ENCODE measurements around the gene GPC6.

The GPC6 gene

GRCh38 chr13:93775507-93776108 lies 549.0 kb downstream of the GPC6 start:
- peak; percentile 51 for DNase-seq (ENCODE audit: low read depth)

DNA sequence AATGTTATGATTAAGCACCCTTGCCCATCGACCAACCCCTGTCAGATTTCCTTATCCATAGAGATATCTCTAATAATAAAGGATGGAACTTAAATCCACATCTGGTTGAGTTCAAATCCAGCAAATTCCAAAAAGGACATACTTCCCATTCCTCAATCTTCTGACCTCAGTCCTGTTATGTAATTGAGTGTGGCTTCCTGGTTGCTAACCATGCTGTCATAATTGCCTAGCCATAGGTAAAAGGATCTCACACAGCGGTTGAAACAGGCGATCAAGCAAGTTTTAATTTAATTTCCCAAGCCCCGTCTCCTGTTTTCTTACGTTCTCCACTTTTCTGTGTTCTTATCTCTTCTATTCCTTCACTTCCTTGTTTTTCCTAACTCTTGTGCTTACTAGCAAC lies 550.3 kb downstream of the GPC6 start:
- peak; percentile 54 for DNase-seq (ENCODE audit: low read depth)

- DNase-seq (ENCODE audit: low read depth), result no peak
These were observed 550.9 kb downstream of the GPC6 start for GRCh38 chr13:93777504-93777903.

DNA sequence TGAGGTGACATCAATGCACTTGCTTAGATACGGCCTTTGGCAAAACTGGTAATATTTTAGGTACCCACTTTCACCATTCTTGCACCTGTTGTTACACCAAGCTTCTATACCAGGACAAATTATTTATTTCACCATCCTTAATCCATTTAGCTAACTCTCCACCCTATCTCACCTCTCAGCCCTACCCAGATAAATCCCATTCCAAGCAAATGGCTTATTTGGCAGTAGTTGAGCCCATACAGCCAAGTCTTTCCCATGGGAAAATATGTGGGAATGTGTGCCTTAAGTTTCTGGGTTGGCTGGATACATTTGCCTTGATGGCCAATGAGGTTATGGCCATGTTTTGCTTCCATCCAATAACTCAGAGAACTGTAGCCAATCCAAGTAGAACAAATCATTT lies 551.9 kb downstream of the GPC6 start:
- no peak for DNase-seq (ENCODE audit: low read depth)

GRCh38 chr13:93784191-93784590 lies 557.6 kb downstream of the GPC6 start:
- DNase-seq (ENCODE audit: low read depth), result no peak

DNA sequence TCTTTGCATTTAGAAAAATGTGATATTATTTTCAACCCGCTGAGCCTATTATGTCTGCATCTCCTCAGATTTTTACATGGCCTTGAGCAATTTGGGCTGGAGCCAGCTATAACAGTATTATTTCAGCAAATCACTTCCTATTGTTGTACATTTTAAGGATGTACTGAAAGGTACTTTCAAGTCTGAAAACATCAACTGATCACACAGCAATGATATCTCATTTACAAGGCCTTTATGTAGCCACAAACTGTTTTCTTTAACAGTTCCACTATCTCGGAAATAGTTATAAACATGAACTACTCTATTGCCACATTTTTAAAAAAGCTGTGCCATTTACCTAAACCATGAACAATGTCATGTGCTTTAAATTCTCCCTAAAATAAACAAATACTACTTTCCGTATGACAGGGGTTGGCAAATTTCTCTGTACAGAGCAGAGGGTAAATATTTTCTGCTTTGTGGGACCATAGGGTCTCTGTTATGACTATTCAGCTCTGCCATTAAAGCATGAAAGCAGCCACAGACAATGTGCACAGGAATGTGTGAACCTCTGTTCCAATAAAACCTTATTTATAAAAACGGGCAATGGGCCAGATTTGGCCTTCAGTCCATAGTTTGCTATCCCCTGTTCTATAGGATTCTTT lies 560.4 kb downstream of the GPC6 start:
- no peak for DNase-seq (ENCODE audit: low read depth)

- DNase-seq (ENCODE audit: low read depth), result no peak
These were observed 561.8 kb downstream of the GPC6 start for GRCh38 chr13:93788456-93788855.

DNA sequence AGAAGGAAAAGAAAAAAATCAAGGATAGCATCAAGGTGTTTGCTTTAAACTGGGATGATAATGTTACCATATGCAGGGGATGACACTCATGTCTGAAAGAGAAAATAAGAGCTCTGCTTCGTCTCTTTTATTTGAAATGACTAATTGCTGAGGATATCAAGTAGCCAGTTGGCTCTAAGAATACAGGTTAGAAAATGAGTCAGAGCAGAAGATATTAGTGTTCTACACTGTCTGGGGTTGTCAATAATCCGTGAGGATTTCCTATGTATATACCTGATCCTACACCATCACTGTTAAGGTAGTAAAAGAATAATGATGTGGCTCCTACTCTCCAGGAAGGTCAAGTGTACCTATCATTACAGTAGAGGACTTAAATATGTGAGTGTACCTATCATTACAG lies 562.5 kb downstream of the GPC6 start:
- DNase-seq (ENCODE audit: low read depth), result no peak

GRCh38 chr13:93794197-93794885 lies 567.7 kb downstream of the GPC6 start:
- DNase-seq (ENCODE audit: low read depth), result no peak

- no peak for DNase-seq (ENCODE audit: low read depth)
These were observed 570.9 kb downstream of the GPC6 start for GRCh38 chr13:93797463-93797862.

GRCh38 chr13:93800342-93800741 lies 573.7 kb downstream of the GPC6 start:
- DNase-seq (ENCODE audit: low read depth), result no peak

DNA sequence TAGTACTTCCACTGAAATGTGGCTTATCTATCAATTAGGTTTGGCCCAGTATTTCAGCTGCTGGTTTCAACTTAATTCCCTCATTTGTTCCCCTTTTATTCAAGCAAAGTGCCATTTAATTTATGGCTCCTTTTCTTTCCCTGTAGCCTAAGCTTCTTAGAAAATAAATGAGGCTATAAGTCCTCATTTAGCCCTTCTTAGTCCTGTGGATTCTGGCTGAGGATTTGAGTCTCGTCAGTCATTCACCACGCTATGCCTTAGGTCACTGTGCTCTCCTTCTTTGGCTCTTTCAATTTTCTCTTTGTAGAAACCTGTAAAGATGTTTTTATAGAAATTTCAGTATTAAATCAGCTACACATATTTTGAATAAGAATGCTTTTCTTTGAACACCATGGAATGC lies 579.1 kb downstream of the GPC6 start:
- DNase-seq (ENCODE audit: low read depth), result no peak

DNA sequence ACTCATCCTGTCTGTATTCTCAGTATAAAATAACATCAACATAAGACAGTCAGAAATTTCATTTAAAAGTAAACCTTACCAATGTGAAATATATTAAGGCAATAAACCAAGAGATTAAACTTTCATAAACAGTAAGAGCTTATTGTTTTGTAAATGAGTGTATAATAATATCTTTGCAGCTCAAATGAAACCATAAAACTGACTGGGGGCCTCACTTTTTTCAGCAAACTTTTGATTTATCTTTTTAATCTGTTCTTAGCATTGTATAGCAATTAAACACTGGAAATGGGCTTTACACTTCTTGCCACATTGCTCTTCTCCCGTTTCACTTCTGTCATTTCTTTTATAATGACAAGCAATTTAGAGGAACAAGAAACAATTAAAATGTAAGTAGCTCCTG lies 580.3 kb downstream of the GPC6 start:
- DNase-seq (ENCODE audit: low read depth), result no peak

GRCh38 chr13:93810264-93810663 lies 583.7 kb downstream of the GPC6 start:
- no peak for DNase-seq (ENCODE audit: low read depth)

DNA sequence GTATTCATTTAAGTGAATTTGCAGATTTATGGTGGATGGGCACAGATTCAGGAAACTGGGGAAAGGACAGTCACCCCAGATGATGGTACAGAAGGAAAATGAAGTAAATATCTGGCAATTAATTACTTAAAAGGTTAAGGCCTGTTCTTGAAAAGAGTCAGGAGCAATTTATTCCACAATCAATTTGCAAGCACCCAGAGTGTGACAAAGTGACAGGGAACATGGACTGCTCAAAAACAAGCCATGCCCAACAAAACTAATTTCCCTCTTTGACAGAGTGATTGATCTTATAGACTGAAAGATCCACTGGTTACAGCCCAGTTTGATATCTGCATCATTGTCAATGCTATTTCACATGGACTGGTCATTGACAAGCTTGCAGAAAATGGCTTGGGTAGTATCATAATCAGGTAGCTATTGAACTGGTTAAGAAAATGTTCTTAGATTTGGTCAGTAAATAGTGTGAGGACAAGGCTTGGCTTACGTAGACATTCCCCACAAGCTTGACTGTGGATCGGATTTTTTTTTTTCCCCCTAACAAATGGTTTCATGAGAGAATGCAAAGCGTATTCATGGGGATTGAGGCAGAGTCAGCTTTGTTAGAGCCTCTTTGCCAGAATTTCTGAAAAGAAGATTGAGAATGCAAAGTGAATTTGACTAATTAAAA lies 584.6 kb downstream of the GPC6 start:
- no peak for DNase-seq (ENCODE audit: low read depth)

- DNase-seq (ENCODE audit: low read depth), result no peak
These were observed 585.1 kb downstream of the GPC6 start for GRCh38 chr13:93811738-93812112.

DNA sequence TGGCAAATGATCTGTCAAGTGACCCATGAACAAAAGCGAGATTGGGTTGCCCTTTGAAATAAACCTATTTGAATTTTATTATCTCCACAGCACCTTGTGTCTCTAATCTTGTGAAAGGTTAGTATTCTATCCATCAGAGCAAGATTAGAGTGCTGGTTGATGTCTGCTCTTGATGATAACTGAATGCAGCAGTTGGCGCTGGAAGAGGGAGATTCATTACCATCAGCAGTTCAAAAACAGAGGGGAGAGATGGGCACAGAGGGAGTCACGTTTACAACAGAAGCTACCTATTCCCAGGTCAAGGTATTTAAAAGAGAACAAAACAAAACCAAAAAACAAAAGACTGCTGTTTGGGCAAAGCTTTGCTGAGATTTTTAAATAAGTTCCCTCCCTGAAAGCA lies 588.1 kb downstream of the GPC6 start:
- DNase-seq (ENCODE audit: low read depth), result no peak

GRCh38 chr13:93818345-93818744 lies 591.7 kb downstream of the GPC6 start:
- DNase-seq (ENCODE audit: low read depth), result no peak

- DNase-seq (ENCODE audit: low read depth), result no peak
These were observed 592.8 kb downstream of the GPC6 start for GRCh38 chr13:93819331-93819890.

DNA sequence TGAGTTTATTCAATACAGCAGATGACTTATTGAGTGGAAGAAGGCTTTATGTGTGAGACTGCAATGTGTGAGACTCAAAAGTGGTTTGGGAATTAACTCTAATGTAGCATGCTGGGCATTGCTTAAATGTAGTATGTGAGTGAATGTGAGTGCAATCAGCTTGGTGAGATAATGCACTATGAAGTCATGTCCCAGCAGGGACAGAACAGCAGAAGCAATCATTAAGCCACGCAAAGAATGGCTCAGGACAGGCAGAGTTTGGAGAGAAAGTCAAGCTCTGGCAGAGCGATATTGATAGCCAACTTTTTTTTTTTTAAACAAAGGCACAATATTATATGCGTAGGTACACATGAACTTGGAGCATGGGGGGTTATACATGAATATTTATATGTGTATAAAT lies 597.7 kb downstream of the GPC6 start:
- DNase-seq (ENCODE audit: low read depth), result no peak

DNA sequence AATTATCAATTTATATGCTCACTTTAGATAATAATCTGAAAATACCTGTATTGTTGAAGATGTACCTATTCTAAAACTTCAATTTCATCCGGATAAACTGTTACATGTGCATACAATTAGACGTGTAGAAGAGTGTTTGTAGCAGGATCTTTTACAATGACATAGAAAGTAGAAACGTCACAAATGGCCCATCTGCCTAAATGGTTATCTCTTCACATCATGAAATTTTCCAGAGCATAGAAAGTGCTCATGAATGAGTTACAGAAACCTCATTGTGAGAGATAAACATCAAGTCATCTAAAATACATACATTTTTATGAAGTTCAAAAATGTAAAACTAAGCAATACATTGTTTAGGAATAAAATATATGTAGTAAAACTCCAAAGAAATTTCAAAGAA lies 607.4 kb downstream of the GPC6 start:
- DNase-seq (ENCODE audit: low read depth), result no peak

DNA sequence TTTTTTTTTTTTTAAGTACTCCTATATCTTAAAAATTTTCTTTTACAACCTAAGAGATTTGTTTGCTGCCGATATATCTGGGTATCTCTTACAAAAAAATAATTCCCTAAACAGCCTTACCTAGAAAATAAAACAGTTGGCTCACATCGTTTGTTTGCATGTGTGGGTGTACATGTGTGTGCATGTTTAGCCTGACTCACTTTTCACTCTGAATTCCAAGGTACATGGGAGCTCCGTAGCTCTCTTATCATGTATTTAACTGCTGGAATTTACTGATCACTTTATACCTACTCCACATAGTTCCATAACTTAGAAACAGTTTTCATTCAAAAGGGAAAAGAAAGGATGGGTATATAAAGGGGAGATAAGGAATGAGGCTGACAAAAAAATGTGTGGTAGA lies 616.5 kb downstream of the GPC6 start:
- DNase-seq (ENCODE audit: low read depth), result no peak

GRCh38 chr13:93847162-93847561 lies 620.6 kb downstream of the GPC6 start:
- DNase-seq (ENCODE audit: low read depth), result peak; percentile 59
